ENCODE measurements around the gene PDZD2. TPM values are rescaled to one million over a fixed set of nuclear protein-coding genes. Genes with fewer than 3 reads are reported as not detected.

Gene PDZD2
- polyA plus RNA-seq, 10 donors = 6.0 to 12.4 (median 7.4) TPM

DNA sequence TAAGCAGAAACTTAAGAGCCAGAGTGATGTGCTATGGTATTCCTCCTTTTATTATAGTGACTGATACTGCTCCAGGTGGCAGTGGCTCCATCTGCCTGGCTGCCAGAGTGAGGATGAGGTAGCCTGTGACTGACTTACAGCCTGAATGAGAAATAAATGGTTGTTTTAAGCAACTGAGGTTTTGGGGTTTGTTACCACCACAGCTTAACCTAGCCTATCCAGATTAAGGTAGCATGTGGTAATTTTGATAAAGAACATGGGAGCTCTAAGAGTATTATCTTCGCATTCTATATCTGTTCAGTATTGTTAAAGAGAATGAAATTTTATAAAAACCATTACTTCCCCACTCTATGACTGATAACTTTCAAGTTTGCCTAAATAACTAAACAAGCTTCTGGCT is 496.2 kb downstream of the PDZD2 start:
- DNase-seq = no peak

DNA sequence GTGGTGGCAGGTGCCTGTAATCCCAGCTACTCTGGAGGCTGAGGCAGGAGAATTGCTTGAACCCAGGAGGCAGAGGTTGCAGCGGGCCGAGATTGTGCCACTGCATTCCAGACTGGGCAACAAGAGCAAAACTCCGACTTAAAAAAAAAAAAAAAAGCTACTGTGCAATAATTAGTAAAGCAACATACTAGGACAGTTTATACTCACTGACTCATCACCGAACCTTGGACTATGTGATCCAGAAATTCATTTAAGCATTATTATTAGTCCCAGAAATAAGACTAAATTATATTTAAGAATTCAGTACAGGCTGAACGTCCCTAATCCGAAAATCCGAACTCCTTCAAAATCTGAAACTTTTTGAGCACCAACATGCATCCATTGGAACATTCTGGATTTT is 497.4 kb downstream of the PDZD2 start:
- no peak for DNase-seq

DNA sequence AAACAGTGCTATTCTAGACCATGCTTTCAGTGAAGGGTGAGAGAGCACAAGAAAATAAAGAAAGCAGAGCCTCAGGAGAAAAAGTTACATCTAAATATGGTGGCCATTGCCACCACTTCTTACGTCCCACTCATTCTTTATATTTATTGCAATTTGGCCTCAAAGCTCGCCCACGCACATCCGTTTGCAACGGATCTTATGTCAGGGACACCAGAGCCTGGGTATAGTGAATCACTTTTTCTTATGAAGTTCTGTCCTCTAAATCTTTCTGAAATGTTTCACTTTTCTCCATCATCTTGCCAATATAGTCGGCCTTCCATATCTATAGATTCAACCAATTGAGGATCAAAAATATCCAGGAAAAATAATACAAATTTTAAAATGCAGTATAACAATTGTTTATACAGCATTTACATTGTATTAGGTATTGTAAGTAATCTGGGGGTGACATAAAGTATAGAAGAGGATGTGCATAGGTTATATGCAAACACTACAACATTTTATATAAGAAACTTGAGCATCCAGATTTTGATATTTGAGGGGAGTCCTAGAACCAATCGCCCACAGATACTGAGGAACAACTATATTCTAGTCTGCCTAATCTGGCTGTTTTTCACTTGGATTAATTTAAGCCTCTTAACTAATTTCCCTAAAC is 500.0 kb downstream of the PDZD2 start:
- no peak for DNase-seq

DNA sequence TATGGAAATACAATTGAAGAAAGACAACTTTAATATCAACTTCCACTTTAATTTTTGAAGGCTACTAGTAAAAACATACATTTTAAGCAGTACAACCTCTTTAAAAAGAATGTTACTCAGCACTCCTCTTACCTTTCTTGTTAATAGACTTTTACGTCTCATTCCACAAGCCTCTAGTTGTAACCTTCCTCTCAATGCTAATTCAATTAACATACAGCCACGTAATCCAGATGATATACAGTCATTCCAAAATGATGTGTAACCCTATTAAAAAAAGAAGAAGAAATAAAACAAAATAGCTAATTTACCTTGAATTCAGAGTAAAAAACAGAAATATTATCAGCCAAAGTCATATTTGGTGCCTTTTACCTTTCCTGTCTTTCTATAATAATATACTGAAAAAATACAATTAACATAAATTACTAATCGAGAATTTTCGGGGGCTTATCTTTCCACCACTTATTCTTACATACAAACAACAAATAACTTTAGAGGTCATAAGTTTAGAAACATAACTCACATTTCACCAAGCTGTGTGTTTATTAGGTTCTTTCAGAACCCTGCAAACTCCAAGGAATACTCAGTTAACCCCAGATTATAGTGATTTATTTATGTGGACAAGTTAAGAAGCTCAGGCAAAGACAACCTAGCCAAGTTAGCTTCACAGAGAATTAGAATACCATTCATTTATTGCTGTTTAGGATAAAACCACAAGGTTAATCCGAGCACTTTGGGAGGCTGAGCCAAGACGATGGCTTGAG is 504.9 kb downstream of the PDZD2 start:
- DNase-seq = no peak

DNA sequence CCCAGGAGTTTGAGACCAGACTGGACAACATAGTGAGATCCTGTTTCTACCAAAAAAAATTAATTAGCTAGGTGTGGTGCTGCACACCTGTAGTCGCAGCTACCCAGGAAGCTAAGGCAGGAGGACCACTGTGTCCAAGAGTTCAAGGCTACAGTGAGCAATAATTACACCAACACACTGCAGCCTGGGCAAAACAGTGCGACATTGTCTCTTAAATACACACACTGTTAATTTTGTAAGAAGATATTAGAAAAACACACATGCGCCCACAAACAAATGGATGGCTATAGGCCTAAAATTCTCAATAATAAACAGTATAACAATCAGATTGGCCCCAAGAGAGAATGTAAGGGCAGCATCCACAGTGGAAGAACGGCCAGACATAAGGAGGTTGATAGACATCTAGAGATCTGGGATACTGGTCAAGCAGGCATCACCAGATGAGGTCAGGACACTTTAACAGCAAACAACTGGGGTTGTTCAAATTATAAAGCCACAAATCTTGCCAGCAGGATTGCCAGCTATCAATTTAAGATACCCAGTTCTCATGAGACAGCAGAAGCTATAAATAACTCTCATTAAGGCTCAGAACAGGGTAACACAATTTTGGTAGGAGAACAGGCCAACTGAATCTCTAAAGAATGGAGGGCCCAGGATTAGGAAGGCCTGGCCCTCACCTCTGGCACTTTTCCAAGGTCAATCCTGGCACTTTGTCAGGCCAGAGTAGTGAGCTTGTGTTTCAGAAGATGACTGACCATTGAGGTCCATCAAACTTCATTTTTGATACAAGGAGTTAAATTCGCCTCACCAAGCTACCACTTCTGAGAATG is 505.7 kb downstream of the PDZD2 start:
- DNase-seq = no peak

DNA sequence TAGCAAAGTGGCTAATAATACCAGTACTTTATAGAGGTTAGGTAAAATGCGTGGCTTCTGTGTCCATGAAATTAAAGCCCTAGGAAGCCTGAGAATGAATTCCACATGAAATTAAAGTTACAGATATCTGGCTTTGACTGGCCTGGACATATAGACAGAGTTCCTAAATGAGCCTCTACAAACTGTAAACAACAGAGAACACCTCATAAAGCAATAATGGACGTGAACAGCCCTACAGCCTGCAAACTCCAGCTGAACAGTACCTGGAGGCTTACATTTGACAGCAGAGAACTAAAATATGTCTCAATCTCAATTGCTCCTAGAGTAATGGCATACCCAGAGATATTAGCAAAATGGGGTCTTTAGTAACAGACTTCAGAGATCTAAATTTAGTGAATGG is 506.4 kb downstream of the PDZD2 start:
- no peak for DNase-seq

DNA sequence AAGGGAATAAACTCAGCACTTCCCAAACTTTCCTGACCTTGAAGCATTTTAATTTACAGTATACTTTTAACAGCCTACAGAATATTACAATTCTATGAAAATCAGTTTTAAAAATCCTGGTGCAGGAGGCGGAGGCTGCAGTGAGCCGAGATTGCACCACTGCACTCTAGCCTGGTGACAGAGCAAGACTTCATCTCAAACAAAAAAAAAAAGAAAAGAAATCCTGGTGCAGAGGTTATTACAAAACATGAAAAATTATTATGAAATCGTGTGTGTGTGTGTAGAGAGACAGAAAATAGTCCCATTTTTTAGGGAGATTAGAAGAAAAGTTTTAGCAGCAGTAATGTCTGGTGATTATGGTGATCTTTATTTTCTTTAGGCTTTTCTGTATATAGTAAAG is 508.3 kb downstream of the PDZD2 start:
- DNase-seq = no peak

DNA sequence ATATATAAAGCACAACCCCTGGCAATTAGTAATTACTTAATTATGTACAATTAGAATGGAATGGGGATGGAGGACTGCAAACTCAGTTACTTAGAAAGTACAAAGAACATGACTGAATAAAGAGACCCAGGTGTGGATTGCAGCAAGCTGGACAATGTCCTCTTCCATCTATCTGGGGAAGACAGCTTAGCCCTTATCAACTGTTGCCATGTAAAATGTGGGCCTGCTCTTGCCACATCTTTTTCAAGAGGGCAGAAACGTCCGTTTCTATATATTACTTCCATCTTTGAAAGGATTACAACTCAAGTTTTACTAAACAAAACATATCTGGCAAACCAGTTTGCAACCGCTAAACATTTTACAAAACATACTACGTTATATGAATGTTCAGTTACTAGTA is 509.0 kb downstream of the PDZD2 start:
- no peak for DNase-seq

DNA sequence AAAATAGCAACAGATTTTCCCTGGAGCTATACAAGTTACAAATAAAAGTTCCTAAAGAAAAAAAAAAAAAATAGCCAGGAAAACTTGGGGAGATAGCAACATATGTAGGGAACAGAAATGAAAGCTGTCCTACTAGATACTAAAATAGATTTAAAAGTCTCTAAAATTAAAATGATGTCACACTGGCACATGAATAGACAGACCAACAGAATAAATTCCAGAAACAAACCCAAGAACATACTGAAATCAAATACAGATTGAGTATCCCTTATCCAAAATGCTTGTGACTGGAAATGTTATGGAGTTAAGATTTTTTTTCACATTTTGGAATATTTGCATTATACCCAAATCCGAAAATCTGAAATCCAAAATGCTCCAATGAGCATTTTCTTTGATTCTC is 511.4 kb downstream of the PDZD2 start:
- no peak for DNase-seq

DNA sequence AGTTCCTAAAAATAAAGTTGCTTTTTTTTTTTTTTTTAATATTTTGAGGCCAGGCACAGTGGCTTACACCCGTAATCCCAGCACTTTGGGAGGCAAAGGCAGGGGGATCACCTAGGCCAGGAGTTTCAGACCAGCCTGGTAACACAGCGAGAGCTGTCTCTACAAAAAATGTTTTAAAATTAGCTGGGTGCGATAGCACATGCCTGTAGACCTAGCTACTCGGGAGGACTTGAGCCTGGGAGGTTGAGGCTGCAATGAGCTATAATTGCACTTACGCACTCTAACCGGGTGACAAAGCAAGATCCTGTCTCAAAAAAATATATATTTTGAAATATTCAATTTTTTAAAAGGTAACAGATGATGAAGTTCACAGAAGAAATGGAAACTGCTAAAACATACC is 512.3 kb downstream of the PDZD2 start:
- DNase-seq = no peak

DNA sequence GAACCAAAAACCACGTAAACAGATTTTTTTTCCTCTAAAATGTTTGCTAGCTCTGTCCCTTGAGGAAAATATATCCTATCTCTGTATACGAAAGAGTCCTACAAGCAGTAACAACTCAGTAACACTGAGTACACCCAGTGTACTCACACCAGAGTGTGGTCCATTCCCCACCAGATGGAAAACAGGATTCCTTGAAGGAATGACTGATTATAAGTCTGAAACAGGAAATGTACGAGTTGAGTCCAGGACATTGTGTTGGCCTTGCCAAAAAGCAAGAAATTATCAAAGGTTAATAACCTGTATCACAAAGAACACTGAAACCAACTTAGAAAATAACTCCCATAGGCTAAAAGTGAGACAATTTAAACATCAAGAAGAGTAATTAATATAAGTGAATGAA is 514.8 kb downstream of the PDZD2 start:
- DNase-seq = no peak

DNA sequence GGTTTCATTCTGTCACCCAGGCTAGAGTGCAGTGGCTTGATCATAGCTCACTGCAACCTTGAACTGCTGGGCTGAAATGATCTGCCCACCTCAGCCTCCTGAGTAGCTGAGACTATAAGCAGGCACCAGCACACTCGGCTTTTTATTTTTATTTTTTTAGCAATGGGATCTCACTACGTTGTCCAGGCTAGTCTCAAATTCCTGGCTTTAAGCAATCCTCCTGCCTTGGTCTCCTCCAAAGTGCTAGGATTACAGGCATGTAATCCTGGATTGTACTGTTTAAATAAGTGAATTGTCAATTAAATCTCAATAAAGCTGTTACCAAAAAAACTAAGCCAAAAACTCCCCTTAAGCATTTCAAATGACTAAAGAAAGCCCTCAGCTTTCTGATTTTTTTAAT is 516.3 kb downstream of the PDZD2 start:
- DNase-seq = no peak

DNA sequence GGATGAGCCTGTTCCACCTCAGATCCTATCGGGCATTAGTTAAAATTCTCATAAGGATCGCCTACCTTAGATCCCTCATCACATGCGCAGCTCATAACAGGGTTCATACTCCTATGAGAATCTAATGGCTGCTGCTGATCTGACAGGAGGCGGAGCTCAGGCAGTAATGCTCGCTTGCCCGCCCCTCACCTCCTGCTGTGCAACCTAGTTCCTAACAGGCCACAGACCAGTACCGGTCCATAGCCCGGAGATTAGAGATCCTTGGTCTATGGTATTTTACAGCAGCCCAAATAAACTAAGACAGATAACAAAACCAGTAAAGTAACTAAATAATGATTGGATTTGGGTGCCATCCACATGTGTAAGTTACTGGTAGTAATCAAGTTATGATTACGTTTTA is 517.7 kb downstream of the PDZD2 start:
- no peak for DNase-seq

DNA sequence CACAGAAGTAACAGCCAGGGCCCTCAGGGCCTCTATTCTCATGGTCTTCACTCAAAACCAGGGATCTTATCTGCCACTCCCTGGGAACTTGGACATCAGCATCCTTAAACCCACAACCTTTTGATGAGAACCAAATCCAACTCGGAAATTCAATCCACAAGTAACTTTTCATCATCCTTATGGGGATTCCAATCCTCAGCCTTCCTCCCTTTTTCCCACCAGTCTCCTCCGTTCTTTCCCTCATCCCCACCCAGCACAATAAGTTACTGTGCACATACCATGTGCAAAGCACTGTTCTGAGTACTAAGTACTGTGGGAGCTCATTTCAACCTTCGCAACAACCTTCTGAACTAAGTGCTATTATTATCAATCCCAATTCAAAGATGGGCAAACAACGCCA is 518.1 kb downstream of the PDZD2 start:
- no peak for DNase-seq

DNA sequence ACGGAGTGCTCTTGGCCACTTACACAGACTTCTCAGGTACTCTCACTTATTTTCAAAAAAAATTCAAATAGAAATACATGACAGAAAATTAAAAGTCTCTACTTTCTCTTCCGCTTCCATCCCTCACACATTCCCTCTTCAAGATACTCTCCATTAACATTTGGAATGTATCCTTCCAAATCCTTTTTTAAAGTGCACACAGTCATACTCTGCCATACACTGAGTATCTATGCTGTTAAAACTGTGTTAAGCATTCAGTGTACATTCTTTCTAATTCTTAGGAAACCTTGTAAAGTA is 519.7 kb downstream of the PDZD2 start:
- no peak for DNase-seq

DNA sequence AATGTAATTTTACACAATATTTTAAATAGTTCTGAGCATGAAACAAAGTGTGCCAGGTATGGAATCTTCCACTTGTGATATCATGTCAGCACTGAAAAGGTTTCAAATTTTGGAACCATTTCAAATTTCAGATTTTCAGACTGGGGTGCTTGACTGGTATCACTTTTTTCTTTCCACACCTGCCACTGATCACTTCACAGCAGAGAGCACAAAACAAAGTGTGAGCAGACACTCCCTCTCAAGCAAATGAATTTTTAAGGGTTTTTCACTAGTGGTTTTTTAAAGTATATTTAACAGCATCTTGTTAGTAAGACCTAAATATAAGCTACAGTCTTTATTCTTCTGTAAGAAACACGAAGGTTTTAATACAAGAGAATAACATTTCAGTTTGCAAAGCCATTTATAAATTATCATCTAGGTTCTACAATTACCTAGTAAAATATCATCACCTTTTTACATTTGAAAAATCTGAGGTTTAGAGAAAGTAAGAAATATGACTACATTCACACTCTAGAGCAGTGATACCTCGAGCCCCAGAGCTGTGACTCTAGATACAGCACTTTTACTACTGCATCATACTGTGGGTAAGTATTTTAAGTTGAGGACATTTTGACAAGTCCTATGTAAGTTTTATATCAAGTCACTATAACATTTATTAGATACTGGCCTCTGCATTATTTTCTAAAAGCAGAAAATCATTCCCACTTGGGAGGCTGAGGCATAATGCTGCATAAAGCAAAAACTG is 520.6 kb downstream of the PDZD2 start:
- no peak for DNase-seq

DNA sequence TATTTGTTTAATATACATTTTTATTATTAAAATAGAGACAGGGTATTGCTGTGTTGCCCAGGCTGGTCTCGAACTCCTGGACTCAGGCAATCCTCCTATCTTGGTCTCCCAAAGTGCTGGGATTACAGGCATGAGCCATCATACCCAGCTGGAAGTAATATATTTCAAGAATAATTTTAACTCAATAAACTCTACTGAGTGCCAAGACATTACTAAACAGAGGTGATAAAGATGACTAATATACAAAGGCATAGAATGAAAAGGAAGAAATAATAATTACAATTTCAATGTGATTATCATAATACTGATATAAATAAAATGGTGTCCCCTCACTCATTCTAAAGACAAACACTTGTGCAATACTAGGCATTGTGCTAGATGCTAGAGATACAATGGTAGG is 521.3 kb downstream of the PDZD2 start:
- DNase-seq = no peak

Other genes with a start within 250 kb of the PDZD2 start
- gene DROSHA, start 107.0 kb upstream of the PDZD2 start, polyA plus RNA-seq (ENCODE audit: insufficient read length in 10 of 10) = 10 to 100 TPM; 35.4 to 58.4 (median 44.2) TPM
- 10 to 100 TPM; 14.2 to 27.4 (median 19.7) TPM for gene C5orf22, start 106.8 kb upstream of the PDZD2 start, polyA plus RNA-seq (ENCODE audit: insufficient read length in 10 of 10)